ENCODE data around the gene CCDC69. TPM values are rescaled to one million over a fixed set of nuclear protein-coding genes. Genes with fewer than 3 reads are reported as not detected.
"Not testable (repeated sequence)": the region's sequence is repeated elsewhere in the genome, so short reads cannot be mapped to it uniquely, and the experiment has no call there.

The CCDC69 gene
- total RNA-seq, 1 donor, result 10.5 TPM

GRCh38 chr5:151200913-151201595 lies 22.8 kb downstream of the CCDC69 start:
- H3K4me2 ChIP-seq (ENCODE audit: insufficient read depth, low read length), result no peak overlapping the region
- H3K9me3 ChIP-seq (ENCODE audit: low read depth, low read length), result no peaks in the 10 kb centered on the region
- H3K79me2 ChIP-seq (ENCODE audit: insufficient read depth, low read length), result no peaks in the 10 kb centered on the region
- TF ChIP-seq, protein P1, sequence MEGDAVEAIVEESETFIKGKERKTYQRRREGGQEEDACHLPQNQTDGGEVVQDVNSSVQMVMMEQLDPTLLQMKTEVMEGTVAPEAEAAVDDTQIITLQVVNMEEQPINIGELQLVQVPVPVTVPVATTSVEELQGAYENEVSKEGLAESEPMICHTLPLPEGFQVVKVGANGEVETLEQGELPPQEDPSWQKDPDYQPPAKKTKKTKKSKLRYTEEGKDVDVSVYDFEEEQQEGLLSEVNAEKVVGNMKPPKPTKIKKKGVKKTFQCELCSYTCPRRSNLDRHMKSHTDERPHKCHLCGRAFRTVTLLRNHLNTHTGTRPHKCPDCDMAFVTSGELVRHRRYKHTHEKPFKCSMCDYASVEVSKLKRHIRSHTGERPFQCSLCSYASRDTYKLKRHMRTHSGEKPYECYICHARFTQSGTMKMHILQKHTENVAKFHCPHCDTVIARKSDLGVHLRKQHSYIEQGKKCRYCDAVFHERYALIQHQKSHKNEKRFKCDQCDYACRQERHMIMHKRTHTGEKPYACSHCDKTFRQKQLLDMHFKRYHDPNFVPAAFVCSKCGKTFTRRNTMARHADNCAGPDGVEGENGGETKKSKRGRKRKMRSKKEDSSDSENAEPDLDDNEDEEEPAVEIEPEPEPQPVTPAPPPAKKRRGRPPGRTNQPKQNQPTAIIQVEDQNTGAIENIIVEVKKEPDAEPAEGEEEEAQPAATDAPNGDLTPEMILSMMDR (IDR thresholded peaks at IDR 0.05; ENCODE audit: extremely low read depth, low read depth, low read length), result no peak
- H3K27me3 ChIP-seq (ENCODE audit: insufficient read depth, low read length), result no peaks in the 10 kb centered on the region
- no peak overlapping the region for H3K4me3 ChIP-seq (ENCODE audit: insufficient read depth, low read length)
- H4K20me1 ChIP-seq (ENCODE audit: insufficient read depth, low read length), result no peaks in the 10 kb centered on the region
- H3K4me1 ChIP-seq (ENCODE audit: insufficient read depth, low read length), result peaks cover 3% of the 10 kb centered on the region
- H3K36me3 ChIP-seq (ENCODE audit: insufficient read depth, low read length), result no peaks in the 10 kb centered on the region
- no peak overlapping the region for H2AFZ ChIP-seq (ENCODE audit: low read length)
- no peak for DNase-seq (ENCODE audit: insufficient read length, low spot score, missing footprints)
- H3K27ac ChIP-seq (ENCODE audit: low read depth, low read length), result no peak overlapping the region

DNA sequence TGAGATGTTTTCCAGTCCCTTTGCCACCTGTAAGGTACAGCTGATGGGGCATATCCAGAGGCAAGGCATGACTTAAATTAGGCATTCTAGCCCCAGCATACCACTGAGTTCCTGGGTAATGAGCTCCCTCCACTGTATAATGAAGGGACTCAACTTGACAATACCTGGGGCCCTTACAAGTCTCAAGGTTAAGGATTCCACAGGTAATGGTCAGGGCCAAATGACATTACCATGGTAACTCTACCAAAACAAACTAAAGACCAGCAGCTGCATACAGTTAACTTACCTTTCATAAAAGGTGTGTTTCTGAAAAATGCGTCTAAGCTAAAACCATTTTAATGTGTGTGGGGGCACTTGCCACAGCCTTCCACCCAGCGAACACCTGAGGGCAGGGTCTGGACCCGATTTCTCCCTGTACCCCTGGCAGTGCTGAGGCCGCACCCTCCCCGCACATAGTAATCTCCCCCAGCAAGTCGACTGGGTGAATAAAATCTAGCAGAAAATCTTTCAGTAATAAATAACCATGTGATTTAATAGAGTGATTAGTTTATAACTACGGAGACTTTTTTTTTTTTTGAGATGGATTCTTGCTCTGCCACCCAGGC lies 24.2 kb downstream of the CCDC69 start:
- no peak overlapping the region for H2AFZ ChIP-seq (ENCODE audit: low read length)
- H3K27ac ChIP-seq (ENCODE audit: low read depth, low read length), result no peak overlapping the region
- DNase-seq (ENCODE audit: insufficient read length, low spot score, missing footprints), result no peak
- H4K20me1 ChIP-seq (ENCODE audit: insufficient read depth, low read length), result no peaks in the 10 kb centered on the region
- no peaks in the 10 kb centered on the region for H3K79me2 ChIP-seq (ENCODE audit: insufficient read depth, low read length)
- TF ChIP-seq, protein P1 (IDR thresholded peaks at IDR 0.05; ENCODE audit: extremely low read depth, low read depth, low read length), result no peak
- H3K27me3 ChIP-seq (ENCODE audit: insufficient read depth, low read length), result no peaks in the 10 kb centered on the region
- no peaks in the 10 kb centered on the region for H3K36me3 ChIP-seq (ENCODE audit: insufficient read depth, low read length)
- peaks cover 3% of the 10 kb centered on the region for H3K4me1 ChIP-seq (ENCODE audit: insufficient read depth, low read length)
- H3K4me2 ChIP-seq (ENCODE audit: insufficient read depth, low read length), result no peak overlapping the region
- no peak overlapping the region for H3K4me3 ChIP-seq (ENCODE audit: insufficient read depth, low read length)
- H3K9me3 ChIP-seq (ENCODE audit: low read depth, low read length), result no peaks in the 10 kb centered on the region

DNA sequence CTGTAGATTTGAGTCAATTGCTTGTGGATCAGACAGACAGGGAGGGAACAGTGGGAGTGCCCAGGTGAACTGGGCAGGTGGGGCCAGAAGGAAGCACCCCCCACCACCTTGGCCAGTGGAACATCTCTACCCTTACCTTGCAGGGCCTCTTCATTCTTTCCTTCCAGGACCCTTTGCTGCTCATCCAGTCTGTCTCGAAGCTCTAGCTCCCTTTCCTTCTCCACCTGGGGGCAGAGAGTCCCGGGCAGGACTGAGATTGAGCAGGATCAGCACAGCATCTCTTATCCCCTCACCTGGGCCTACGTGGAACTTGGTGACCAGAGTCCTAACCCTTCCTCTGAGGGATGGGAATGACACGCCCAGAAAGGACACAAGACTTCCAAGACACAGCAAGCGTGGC lies 25.0 kb downstream of the CCDC69 start:
- H3K4me3 ChIP-seq (ENCODE audit: insufficient read depth, low read length), result no peak overlapping the region
- no peak overlapping the region for H3K27ac ChIP-seq (ENCODE audit: low read depth, low read length)
- H3K9me3 ChIP-seq (ENCODE audit: low read depth, low read length), result no peaks in the 10 kb centered on the region
- H3K27me3 ChIP-seq (ENCODE audit: insufficient read depth, low read length), result no peaks in the 10 kb centered on the region
- H3K36me3 ChIP-seq (ENCODE audit: insufficient read depth, low read length), result no peaks in the 10 kb centered on the region
- H3K79me2 ChIP-seq (ENCODE audit: insufficient read depth, low read length), result no peaks in the 10 kb centered on the region
- TF ChIP-seq, protein P1 (IDR thresholded peaks at IDR 0.05; ENCODE audit: extremely low read depth, low read depth, low read length), result no peak
- peaks cover 3% of the 10 kb centered on the region for H3K4me1 ChIP-seq (ENCODE audit: insufficient read depth, low read length)
- no peaks in the 10 kb centered on the region for H4K20me1 ChIP-seq (ENCODE audit: insufficient read depth, low read length)
- H3K4me2 ChIP-seq (ENCODE audit: insufficient read depth, low read length), result no peak overlapping the region
- H2AFZ ChIP-seq (ENCODE audit: low read length), result no peak overlapping the region
- no peak for DNase-seq (ENCODE audit: insufficient read length, low spot score, missing footprints)

DNA sequence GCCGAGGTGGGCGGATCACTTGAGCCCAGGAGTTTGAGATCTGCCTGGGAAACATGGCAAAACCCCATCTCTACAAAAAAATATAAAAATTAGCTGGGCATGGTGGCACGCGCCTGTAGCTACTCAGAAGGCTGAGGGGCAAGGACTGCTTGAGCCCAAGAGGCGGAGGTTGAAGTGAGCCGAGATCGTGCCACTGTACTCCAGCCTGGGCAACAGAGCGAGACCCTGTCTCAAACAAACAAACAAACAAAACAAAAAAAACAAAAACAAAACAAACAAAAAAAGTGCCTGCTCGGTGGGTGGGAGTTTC lies 26.6 kb downstream of the CCDC69 start:
- not testable (repeated sequence) for H3K4me1 ChIP-seq (ENCODE audit: insufficient read depth, low read length); H3K9me3 ChIP-seq (ENCODE audit: low read depth, low read length); H3K4me3 ChIP-seq (ENCODE audit: insufficient read depth, low read length); H3K79me2 ChIP-seq (ENCODE audit: insufficient read depth, low read length); H3K27me3 ChIP-seq (ENCODE audit: insufficient read depth, low read length); H2AFZ ChIP-seq (ENCODE audit: low read length); H4K20me1 ChIP-seq (ENCODE audit: insufficient read depth, low read length); H3K4me2 ChIP-seq (ENCODE audit: insufficient read depth, low read length); DNase-seq (ENCODE audit: insufficient read length, low spot score, missing footprints); H3K27ac ChIP-seq (ENCODE audit: low read depth, low read length); H3K36me3 ChIP-seq (ENCODE audit: insufficient read depth, low read length)

Measured in osteoblast (primary cell).